GM10266 (cell line): ENCODE measurements around the gene ZNF423.

Source experiments
- DNase-seq: peaks from one replicate; pipeline ENCODE4 v3.0.0; 2012; ENCODE audit errors: extremely low spot score
- CTCF ChIP-seq: IDR thresholded peaks from 2 replicates; pipeline ENCODE4 v1.5.1; 2012; ENCODE audit warnings: mild to moderate bottlenecking, low read depth; ENCODE audit not compliant: control insufficient read depth, insufficient read depth; ENCODE audit errors: missing control alignments

Gene ZNF423

GRCh38 chr16:49458243-49458642, 397.7 kb downstream of the ZNF423 start:
- no peak for TF ChIP-seq CTCF
- DNase-seq: no peak

GRCh38 chr16:49457196-49457595, 398.7 kb downstream of the ZNF423 start:
- no peak for DNase-seq
- TF ChIP-seq CTCF: no peak

GRCh38 chr16:49456763-49457162, 399.1 kb downstream of the ZNF423 start:
- no peak for TF ChIP-seq CTCF
- no peak for DNase-seq

- TF ChIP-seq CTCF: no peak
- no peak for DNase-seq
These were observed 399.7 kb downstream of the ZNF423 start for GRCh38 chr16:49455991-49456745.

GRCh38 chr16:49455181-49455990, 400.5 kb downstream of the ZNF423 start:
- TF ChIP-seq CTCF: no peak
- DNase-seq: no peak

GRCh38 chr16:49454426-49455180, 401.3 kb downstream of the ZNF423 start:
- DNase-seq: no peak
- TF ChIP-seq CTCF: no peak

- no peak for DNase-seq
- no peak for TF ChIP-seq CTCF
These were observed 401.9 kb downstream of the ZNF423 start for GRCh38 chr16:49453983-49454382.
